HCT116 (cell line): Measurements from ENCODE around the gene RALGAPA1.
"Not testable (repeated sequence)": the region's sequence is repeated elsewhere in the genome, so short reads cannot be mapped to it uniquely, and the experiment has no call there.

ENCODE experiments used
- EGR1 ChIP-seq: IDR thresholded peaks from 2 replicates; pipeline ENCODE4 v1.6.1; 2012; ENCODE audit warnings: low read depth
- EZH2phosphoT487 ChIP-seq: fragments of 200-600 bp; IDR thresholded peaks from 2 replicates; pipeline ENCODE4 v1.6.1; 2018; ENCODE audit warnings: antibody characterized with exemption, borderline replicate concordance
- SRF ChIP-seq: IDR thresholded peaks from 2 replicates; pipeline ENCODE4 v1.6.1; 2012; ENCODE audit warnings: low read depth
- TF ChIP-seq, protein P1 (sequence below), 3 experiments: fragments of 200-600 bp in 1 of 3; sonication (generic) in 1 of 3; IDR thresholded peaks in 2 of 3; conservative IDR thresholded peaks in 1 of 3; 2 replicates each; pipeline ENCODE4 v1.5.1; 2012 to 2017; ENCODE audit warnings: low read depth in 2 of 3, low read length in 2 of 3, antibody characterized with exemption in 1 of 3, borderline replicate concordance in 1 of 3, control low read depth in 1 of 3, mild to moderate bottlenecking in 1 of 3, mixed read lengths in 1 of 3, mixed run types in 1 of 3, moderate library complexity in 1 of 3; ENCODE audit not compliant: insufficient read depth in 1 of 3
- TF ChIP-seq, protein P2 (sequence below): IDR thresholded peaks from 2 replicates; pipeline ENCODE4 v1.6.1; 2011; ENCODE audit warnings: mild to moderate bottlenecking, low read length, moderate library complexity; ENCODE audit not compliant: insufficient replicate concordance; ENCODE audit errors: extremely low read depth

DNA sequence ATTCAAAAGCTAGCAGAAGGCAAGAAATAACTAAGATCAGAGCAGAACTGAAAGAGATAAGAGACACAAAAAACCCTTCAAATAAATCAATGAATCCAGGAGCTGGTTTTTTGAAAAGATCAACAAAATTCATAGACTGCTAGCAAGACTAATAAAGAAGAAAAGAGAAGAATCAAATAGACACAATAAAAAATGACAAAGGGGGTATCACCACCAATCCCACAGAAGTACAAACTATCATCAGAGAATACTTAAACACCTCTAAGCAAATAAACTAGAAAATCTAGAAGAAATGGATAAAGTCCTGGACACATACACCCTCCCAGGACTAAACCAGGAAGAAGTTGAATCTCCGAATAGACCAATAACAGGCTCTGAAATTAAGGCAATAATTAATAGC lies 189.6 kb downstream of the RALGAPA1 start:
- TF ChIP-seq, protein P1, sequence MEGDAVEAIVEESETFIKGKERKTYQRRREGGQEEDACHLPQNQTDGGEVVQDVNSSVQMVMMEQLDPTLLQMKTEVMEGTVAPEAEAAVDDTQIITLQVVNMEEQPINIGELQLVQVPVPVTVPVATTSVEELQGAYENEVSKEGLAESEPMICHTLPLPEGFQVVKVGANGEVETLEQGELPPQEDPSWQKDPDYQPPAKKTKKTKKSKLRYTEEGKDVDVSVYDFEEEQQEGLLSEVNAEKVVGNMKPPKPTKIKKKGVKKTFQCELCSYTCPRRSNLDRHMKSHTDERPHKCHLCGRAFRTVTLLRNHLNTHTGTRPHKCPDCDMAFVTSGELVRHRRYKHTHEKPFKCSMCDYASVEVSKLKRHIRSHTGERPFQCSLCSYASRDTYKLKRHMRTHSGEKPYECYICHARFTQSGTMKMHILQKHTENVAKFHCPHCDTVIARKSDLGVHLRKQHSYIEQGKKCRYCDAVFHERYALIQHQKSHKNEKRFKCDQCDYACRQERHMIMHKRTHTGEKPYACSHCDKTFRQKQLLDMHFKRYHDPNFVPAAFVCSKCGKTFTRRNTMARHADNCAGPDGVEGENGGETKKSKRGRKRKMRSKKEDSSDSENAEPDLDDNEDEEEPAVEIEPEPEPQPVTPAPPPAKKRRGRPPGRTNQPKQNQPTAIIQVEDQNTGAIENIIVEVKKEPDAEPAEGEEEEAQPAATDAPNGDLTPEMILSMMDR (IDR thresholded peaks at IDR 0.05 in 2 of 3, conservative IDR thresholded peaks at IDR 0.05 in 1 of 3; ENCODE audit: borderline replicate concordance in 1 of 3, insufficient read depth in 1 of 3, low read depth in 2 of 3, low read length in 2 of 3), result not testable (repeated sequence)
- not testable (repeated sequence) for TF ChIP-seq EGR1, SRF, EZH2phosphoT487
- TF ChIP-seq, protein P2, sequence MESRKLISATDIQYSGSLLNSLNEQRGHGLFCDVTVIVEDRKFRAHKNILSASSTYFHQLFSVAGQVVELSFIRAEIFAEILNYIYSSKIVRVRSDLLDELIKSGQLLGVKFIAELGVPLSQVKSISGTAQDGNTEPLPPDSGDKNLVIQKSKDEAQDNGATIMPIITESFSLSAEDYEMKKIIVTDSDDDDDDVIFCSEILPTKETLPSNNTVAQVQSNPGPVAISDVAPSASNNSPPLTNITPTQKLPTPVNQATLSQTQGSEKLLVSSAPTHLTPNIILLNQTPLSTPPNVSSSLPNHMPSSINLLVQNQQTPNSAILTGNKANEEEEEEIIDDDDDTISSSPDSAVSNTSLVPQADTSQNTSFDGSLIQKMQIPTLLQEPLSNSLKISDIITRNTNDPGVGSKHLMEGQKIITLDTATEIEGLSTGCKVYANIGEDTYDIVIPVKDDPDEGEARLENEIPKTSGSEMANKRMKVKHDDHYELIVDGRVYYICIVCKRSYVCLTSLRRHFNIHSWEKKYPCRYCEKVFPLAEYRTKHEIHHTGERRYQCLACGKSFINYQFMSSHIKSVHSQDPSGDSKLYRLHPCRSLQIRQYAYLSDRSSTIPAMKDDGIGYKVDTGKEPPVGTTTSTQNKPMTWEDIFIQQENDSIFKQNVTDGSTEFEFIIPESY, result not testable (repeated sequence)
